K562 (cell line): ENCODE data around the gene GHR. TPM values are rescaled to one million over a fixed set of nuclear protein-coding genes. Genes with fewer than 3 reads are reported as not detected.

Experiments
- ATAC-seq: fragments of 200-7000 bp; cut with Tn5 transposase; 3 replicates; pipeline ENCODE4 v1.9.1; 2020; ENCODE audit warnings: moderate library complexity
- BruUV-seq: library from RNA; stranded (reverse); fragments of 400-500 nt; replicated peaks from 2 replicates; lab custom pipeline; 2021; lab: Mats Ljungman, UMichigan
- CTCF ChIA-PET: fragments of 300-600 bp; formaldehyde crosslinking; extraction: SDS; loops from one replicate; lab custom pipeline; 2021; ENCODE audit warnings: low intra/inter-chr PET ratio; lab: Yijun Ruan, JAX
- POLR2A ChIA-PET: fragments of 300-600, 350-650 bp; sonication (Branson Sonifier 250); formaldehyde crosslinking; extraction: SDS; loops from one replicate; lab custom pipeline; 2021; ENCODE audit warnings: antibody characterized with exemption, inconsistent platforms; lab: Yijun Ruan, JAX
- DNase-seq, 4 experiments: peaks; one replicate each; pipeline versions ENCODE4 v3.0.0 to v3.0.0-alpha.2; 2011 to 2018; ENCODE audit warnings: low spot score in 3 of 4, mixed read lengths in 3 of 4; ENCODE audit errors: extremely low read depth in 1 of 4
- FAIRE-seq: peaks from 2 replicates; lab custom pipeline; 2011; peaks lifted over from hg19 to GRCh38; lab: Jason Lieb, UNC
- H2AFZ ChIP-seq: 2 replicates; pipeline ENCODE4 v1.6.0; 2011; ENCODE audit warnings: low read depth, low read length, control low read depth, inconsistent platforms
- H3K27ac ChIP-seq: fragments of 200-600 bp; 3 replicates; pipeline ENCODE4 v1.8.0; 2011; ENCODE audit warnings: low read depth, mild to moderate bottlenecking, control low read depth, inconsistent platforms, low read length, moderate library complexity, mixed read lengths; ENCODE audit errors: extremely low read depth
- H3K27me3 ChIP-seq, 2 experiments: fragments of 300-600 bp in 1 of 2; 2 replicates in 1 of 2; 3 replicates in 1 of 2; pipeline versions ENCODE4 v1.6.0 to v1.8.0; 2011; ENCODE audit warnings: inconsistent platforms in 2 of 2, low read length in 2 of 2, mild to moderate bottlenecking in 1 of 2, mixed read lengths in 1 of 2, moderate library complexity in 1 of 2; ENCODE audit not compliant: control insufficient read depth in 2 of 2, insufficient read depth in 2 of 2
- H3K36me3 ChIP-seq: fragments of 300-600 bp; 3 replicates; pipeline ENCODE4 v1.8.0; 2011; ENCODE audit warnings: mild to moderate bottlenecking, low read length, inconsistent platforms; ENCODE audit not compliant: control insufficient read depth, insufficient read depth
- H3K4me1 ChIP-seq, 2 experiments: fragments of 200-600 bp in 1 of 2; replicated peaks in 1 of 2; 2 replicates in 1 of 2; 3 replicates in 1 of 2; pipeline versions ENCODE4 v1.5.1 to v1.8.0; 2011; ENCODE audit warnings: inconsistent platforms in 2 of 2, low read length in 2 of 2, mild to moderate bottlenecking in 1 of 2, mixed read lengths in 1 of 2, moderate library complexity in 1 of 2; ENCODE audit not compliant: control insufficient read depth in 2 of 2, insufficient read depth in 2 of 2
- H3K4me2 ChIP-seq: 2 replicates; pipeline ENCODE4 v1.6.1; 2011; ENCODE audit warnings: low read length, control low read depth, inconsistent platforms, mixed read lengths; ENCODE audit not compliant: insufficient read depth
- H3K4me3 ChIP-seq: fragments of 200-600 bp; sonication (generic), shearing (Covaris generic); 2 replicates; pipeline ENCODE4 v1.5.1; 2016; ENCODE audit warnings: control low read depth, inconsistent platforms
- H3K79me2 ChIP-seq: fragments of 200-600 bp; 3 replicates; pipeline ENCODE4 v1.8.0; 2011; ENCODE audit warnings: low read length, inconsistent platforms; ENCODE audit not compliant: control insufficient read depth, insufficient read depth
- H3K9ac ChIP-seq, 2 experiments: 2 replicates each; pipeline versions ENCODE4 v1.6.0 to v1.6.1; 2011; ENCODE audit warnings: low read depth in 2 of 2, low read length in 2 of 2, control low read depth in 1 of 2, inconsistent platforms in 1 of 2, mild to moderate bottlenecking in 1 of 2, mixed read lengths in 1 of 2; ENCODE audit not compliant: insufficient read depth in 1 of 2
- H3K9me1 ChIP-seq: one replicate; pipeline ENCODE4 v1.6.0; 2011; ENCODE audit warnings: inconsistent platforms, mild to moderate bottlenecking, low read length, moderate library complexity; ENCODE audit not compliant: control insufficient read depth, insufficient read depth
- H3K9me3 ChIP-seq: replicated peaks from 2 replicates; pipeline ENCODE4 v1.5.1; 2011; ENCODE audit warnings: low read depth, low read length, inconsistent platforms; ENCODE audit not compliant: control insufficient read depth, insufficient read depth
- H4K20me1 ChIP-seq: replicated peaks from 2 replicates; pipeline ENCODE4 v1.6.1; 2011; ENCODE audit warnings: low read length, inconsistent platforms, mixed read lengths; ENCODE audit not compliant: control insufficient read depth, insufficient read depth
- CC2D1A ChIP-seq: fragments of 450-650 bp; IDR thresholded peaks from 2 replicates; pipeline ENCODE4 v1.6.1; 2017; ENCODE audit warnings: mild to moderate bottlenecking
- MAFF ChIP-seq: IDR thresholded peaks from 2 replicates; pipeline ENCODE4 v1.6.1; 2012; ENCODE audit warnings: low read length, improper control_type of control experiment
- MECOM ChIP-seq: fragments of 250-450 bp; sonication (Bioruptor Pico); IDR thresholded peaks from 2 replicates; pipeline ENCODE4 v1.8.0; 2022; ENCODE audit warnings: inconsistent platforms
- NFIX ChIP-seq: fragments of 250-450 bp; sonication (Bioruptor Pico); IDR thresholded peaks from 2 replicates; pipeline ENCODE4 v1.4.0; 2020; ENCODE audit warnings: low read depth, mild to moderate bottlenecking, moderate library complexity
- RBBP5 ChIP-seq: fragments of 200-600 bp; sonication (generic); IDR thresholded peaks from 2 replicates; pipeline ENCODE4 v1.6.1; 2012; ENCODE audit warnings: borderline replicate concordance, mild to moderate bottlenecking, low read length, control low read depth, inconsistent platforms; ENCODE audit not compliant: insufficient read depth, poor library complexity, severe bottlenecking
- RBM34 ChIP-seq: fragments of 200-400 bp; formaldehyde crosslinking; IDR thresholded peaks from 2 replicates; pipeline ENCODE4 v1.6.1; 2018; ENCODE audit warnings: low read length, borderline replicate concordance; ENCODE audit not compliant: insufficient read depth
- RFX1 ChIP-seq: fragments of 450-650 bp; IDR thresholded peaks from 2 replicates; pipeline ENCODE4 v1.6.1; 2016; ENCODE audit warnings: mild to moderate bottlenecking, moderate library complexity
- TAF7 ChIP-seq: fragments of 450-650 bp; IDR thresholded peaks from 2 replicates; pipeline ENCODE4 v1.6.1; 2016; ENCODE audit warnings: missing genetic modification characterization, missing compliant biosample characterization
- TEAD2 ChIP-seq: fragments of 450-650 bp; IDR thresholded peaks from 2 replicates; pipeline ENCODE4 v1.6.1; 2016; ENCODE audit warnings: missing genetic modification characterization, control low read depth, missing compliant biosample characterization
- U2AF2 ChIP-seq: fragments of 200-400 bp; formaldehyde crosslinking; optimal IDR thresholded peaks from 2 replicates; pipeline ENCODE3; 2017; ENCODE audit warnings: low read depth, mild to moderate bottlenecking, low read length
- ZBTB40 ChIP-seq, 2 experiments: fragments of 450-650 bp in 1 of 2; sonication (generic) in 1 of 2; formaldehyde crosslinking in 1 of 2; IDR thresholded peaks; 2 replicates each; pipeline versions ENCODE4 v1.7.1 to v1.9.0; 2016 to 2022; ENCODE audit warnings: inconsistent platforms in 1 of 2, mild to moderate bottlenecking in 1 of 2, missing genetic modification reagents in 1 of 2
- ZC3H4 ChIP-seq: sonication (generic); formaldehyde crosslinking; IDR thresholded peaks from 2 replicates; pipeline ENCODE4 v1.9.0; 2021; ENCODE audit warnings: missing genetic modification reagents, borderline replicate concordance
- ZNF23 ChIP-seq: fragments of 250-450 bp; sonication (Bioruptor Pico); IDR thresholded peaks from 2 replicates; pipeline ENCODE4 v1.4.0; 2020; ENCODE audit warnings: mild to moderate bottlenecking
- ZNF445 ChIP-seq: fragments of 250-450 bp; sonication (Bioruptor Pico); IDR thresholded peaks from 2 replicates; pipeline ENCODE4 v1.4.0; 2020; ENCODE audit warnings: low read depth, mild to moderate bottlenecking, moderate library complexity
- WGBS: fragments of 100-300 bp; shearing (Covaris generic); methylation state at CpG from one replicate; pipeline ENCODE4 v1.1.6; 2016; ENCODE audit warnings: low coverage, mixed read lengths; ENCODE audit not compliant: insufficient coverage; ENCODE audit errors: missing lambda C conversion rate; 5-methylcytosine and 5-hydroxymethylcytosine counted together
- in situ Hi-C: fragments of 300-500 bp; cut with MboI; formaldehyde crosslinking; loops from 4 replicates; pipeline ENCODE4 v1.15.0; 2018; ENCODE audit warnings: inconsistent platforms, mixed read lengths
- intact Hi-C: fragments of 100-400 bp; cut with micrococcal nuclease; formaldehyde crosslinking; loops from 2 replicates; pipeline ENCODE4 v1.14.2; 2022
- polyA plus RNA-seq, 8 experiments: library from polyadenylated mRNA; depleted of rRNA in 4 of 8; stranded (reverse) in 5 of 8; unstranded in 3 of 8; fragments of >200 nt; fragmentation: Nextera tagmentation in 2 of 8; fragmentation: Illumina TruSeq in 1 of 8; extraction: Ambion mirVana in 2 of 8; extraction: Trizol in 1 of 8; gene quantifications; 2 replicates each; pipeline versions ENCODE4 v1.2.1 to v1.2.3, GENCODE V29; 2011 to 2014; ENCODE audit warnings: inconsistent platforms in 1 of 8, missing spikeins in 1 of 8
- total RNA-seq, 7 experiments: library from RNA; depleted of rRNA in 6 of 7; stranded (reverse); fragments of >200 nt in 6 of 7; fragmentation: Illumina TruSeq in 2 of 7; extraction: Trizol in 2 of 7; gene quantifications; 2 replicates each; pipeline versions ENCODE4 v1.2.1 to v1.2.3, GENCODE V29; 2011 to 2021; ENCODE audit warnings: low replicate concordance in 1 of 7

The GHR gene
- total and polyA plus RNA-seq, 9 of the 15 experiments (the other 6 are each of a cell fraction or from before 2014, with no cell fraction given) = 0.01 to 0.13 (median 0.07) TPM; not detected in 5

- ChIA-PET POLR2A (no interaction called here), CTCF (no interaction called here)
- no peak overlapping the region for H3K9ac ChIP-seq
- no peaks in the 10 kb centered on the region for H3K4me1 ChIP-seq
- H3K27me3 ChIP-seq = no peaks in the 10 kb centered on the region
- no peak overlapping the region for H2AFZ ChIP-seq
- in situ Hi-C loops (no loop called here), intact Hi-C loops (no loop called here)
- 0% methylated on average over 5 of the region's 5 CpGs for WGBS
- FAIRE-seq (no peak), ATAC-seq (no peak), DNase-seq (no peak)
- no TSS peak for BruUV-seq
- no peaks in the 10 kb centered on the region for H3K9me3 ChIP-seq
- no peaks in the 10 kb centered on the region for H4K20me1 ChIP-seq
- H3K4me2 ChIP-seq = no peak overlapping the region
- H3K9me1 ChIP-seq = no peaks in the 10 kb centered on the region
- no peaks in the 10 kb centered on the region for H3K79me2 ChIP-seq
- no peak overlapping the region for H3K4me3 ChIP-seq
- H3K36me3 ChIP-seq = no peaks in the 10 kb centered on the region
- TF ChIP-seq TAF7 (tag) = no peak
- no peak for TF ChIP-seq ZNF23 (CRISPR knock-in tag)
- no peak for TF ChIP-seq ZBTB40 (IDR thresholded peaks at IDR 0.05)
- TF ChIP-seq ZBTB40 (CRISPR knock-in tag; IDR thresholded peaks at IDR 0.05) = no peak
- no peak for TF ChIP-seq CC2D1A
- no peak for TF ChIP-seq ZC3H4 (CRISPR knock-in tag)
- TF ChIP-seq RFX1 = no peak
- TF ChIP-seq NFIX = no peak
- TF ChIP-seq MAFF = no peak
- TF ChIP-seq RBM34 = no peak
- no peak for TF ChIP-seq U2AF2
- TF ChIP-seq TEAD2 = no peak
- TF ChIP-seq ZNF445 = no peak
- TF ChIP-seq RBBP5 = no peak
- no peak for TF ChIP-seq MECOM
- no peak overlapping the region for H3K27ac ChIP-seq
These were observed 31.2 kb downstream of the GHR start for GRCh38 chr5:42454216-42454995.
